Activated CD4-positive, alpha-beta memory T cell treated with anti-CD3 and anti-CD28 coated beads for 36 hours (primary cell): ENCODE measurements around the gene ZNF334. TPM values are rescaled to one million over a fixed set of nuclear protein-coding genes. Genes with fewer than 3 reads are reported as not detected.

ENCODE experiments used
- CTCF ChIA-PET: fragments of 350-600 bp; sonication (Branson Sonifier 250); formaldehyde crosslinking; loops from one replicate; lab custom pipeline; 2021; ENCODE audit warnings: antibody characterized with exemption, inconsistent platforms; lab: Charles Lee
- POLR2A ChIA-PET: fragments of 350-600 bp; sonication (Branson Sonifier 250); formaldehyde crosslinking; loops from one replicate; lab custom pipeline; 2021; ENCODE audit warnings: antibody characterized with exemption; lab: Charles Lee
- DNase-seq: peaks from one replicate; pipeline ENCODE4 v3.0.0-alpha.2; 2020
- H3K27ac Mint-ChIP-seq: one replicate; pipeline ENCODE4 v1.8.0; 2021; ENCODE audit warnings: mixed read lengths
- H3K27me3 Mint-ChIP-seq: one replicate; pipeline ENCODE4 v1.8.0; 2021; ENCODE audit warnings: mixed read lengths
- H3K36me3 Mint-ChIP-seq: one replicate; pipeline ENCODE4 v1.8.0; 2021; ENCODE audit warnings: mixed read lengths
- H3K4me1 Mint-ChIP-seq: one replicate; pipeline ENCODE4 v1.8.0; 2021; ENCODE audit warnings: low read depth, mixed read lengths
- H3K4me3 Mint-ChIP-seq: one replicate; pipeline ENCODE4 v1.8.0; 2021; ENCODE audit warnings: mild to moderate bottlenecking, mixed read lengths
- H3K9me3 Mint-ChIP-seq: one replicate; pipeline ENCODE4 v1.8.0; 2021; ENCODE audit warnings: mixed read lengths
- intact Hi-C: fragments of 100-400 bp; cut with micrococcal nuclease; formaldehyde crosslinking; loops from one replicate; pipeline ENCODE4 v1.15.1; 2023
- total RNA-seq, 2 experiments: library from RNA; stranded (reverse); gene quantifications; one replicate each; pipeline ENCODE4 v1.2.3, GENCODE V29; 2021

Gene ZNF334
- total RNA-seq, 2 experiments from 2014 or later: 1.1 to 2.2 TPM

- CTCF ChIA-PET: interaction anchor here (1.0 to 1.2 kb wide), 2 partner anchors 9 to 32 kb away, joined by 3 read pairs; no protein-coding TSS in a partner anchor
- intact Hi-C loops: loop anchor here (2.0 to 10.0 kb wide), 2 partner anchors 41 to 931 kb away; partner anchors contain the start of gene ZNF334
- DNase-seq: no peak
- Mint-ChIP-seq H3K27me3 (peaks cover 1% of the 10 kb centered on the region), H3K4me1 (peaks cover 46% of the 10 kb centered on the region), H3K4me3 (no peak overlapping the region), H3K36me3 (no peaks in the 10 kb centered on the region), H3K9me3 (no peaks in the 10 kb centered on the region), H3K27ac (no peak overlapping the region)
- POLR2A ChIA-PET: no interaction called here
Observed at GRCh38 chr20:46553926-46554325, 40.6 kb upstream of the ZNF334 start.

- Mint-ChIP-seq H3K4me1 (peaks cover 36% of the 10 kb centered on the region), H3K9me3 (no peaks in the 10 kb centered on the region), H3K36me3 (no peaks in the 10 kb centered on the region), H3K4me3 (peak overlapping the region; percentile 16), H3K27me3 (peaks cover 1% of the 10 kb centered on the region), H3K27ac (peak overlapping the region; percentile 84)
- ChIA-PET CTCF (interaction anchor here (0.6 to 2.6 kb wide), 6 partner anchors 10 to 949 kb away, joined by 3 to 12 read pairs (median 3); no protein-coding TSS in a partner anchor), POLR2A (interaction anchor here (1.0 kb wide), 1 partner anchor 8 kb away, joined by 10 read pairs; no protein-coding TSS in a partner anchor)
- intact Hi-C loops: loop anchor here (2.0 to 10.0 kb wide), 2 partner anchors 40 to 932 kb away; partner anchors contain the start of gene ZNF334
- peak; percentile 80 for DNase-seq
Observed at GRCh38 chr20:46552460-46553420, 39.4 kb upstream of the ZNF334 start.

- ChIA-PET POLR2A (no interaction called here), CTCF (interaction anchor here (0.6 to 2.6 kb wide), 5 partner anchors 11 to 950 kb away, joined by 3 to 12 read pairs (median 3); no protein-coding TSS in a partner anchor)
- DNase-seq: no peak
- intact Hi-C loops: loop anchor here (2.0 to 10.0 kb wide), 2 partner anchors 39 to 933 kb away; partner anchors contain the start of gene ZNF334
- no peak overlapping the region for H3K27ac Mint-ChIP-seq
- peaks cover 28% of the 10 kb centered on the region for H3K4me1 Mint-ChIP-seq
- H3K9me3 Mint-ChIP-seq: no peaks in the 10 kb centered on the region
- H3K36me3 Mint-ChIP-seq: no peaks in the 10 kb centered on the region
- H3K27me3 Mint-ChIP-seq: peaks cover 1% of the 10 kb centered on the region
- H3K4me3 Mint-ChIP-seq: no peak overlapping the region
Observed at GRCh38 chr20:46551522-46552381, 38.4 kb upstream of the ZNF334 start.

- H3K4me1 Mint-ChIP-seq: peaks cover 33% of the 10 kb centered on the region
- CTCF ChIA-PET: interaction anchor here (1.1 to 2.1 kb wide), 4 partner anchors 11 to 51 kb away, joined by 3 to 12 read pairs (median 4); no protein-coding TSS in a partner anchor
- POLR2A ChIA-PET: interaction anchor here (0.8 kb wide), 1 partner anchor 139 kb away, joined by 3 read pairs; the partner anchor contains the start of gene TP53RK
- no peak within 1 kb of the TSS for H3K27ac Mint-ChIP-seq
- intact Hi-C loops: loop anchor here (10.0 kb wide), 1 partner anchor 934 kb away; no protein-coding TSS in a partner anchor
- H3K36me3 Mint-ChIP-seq: no peaks in the 10 kb centered on the region
- H3K4me3 Mint-ChIP-seq: no peak within 1 kb of the TSS
- no peaks in the 10 kb centered on the region for H3K9me3 Mint-ChIP-seq
- DNase-seq: no peak
- peaks cover 1% of the 10 kb centered on the region for H3K27me3 Mint-ChIP-seq
Observed at GRCh38 chr20:46550461-46550860, 37.1 kb upstream of the ZNF334 start, which contains the start of gene OCSTAMP. TSS of gene OCSTAMP (minus strand) at chr20:46550654. CDS start at chr20:46550560, 94 bp downstream.

- ChIA-PET CTCF (interaction anchor here (0.7 to 2.1 kb wide), 5 partner anchors 9 to 53 kb away, joined by 3 to 12 read pairs (median 3); no protein-coding TSS in a partner anchor), POLR2A (no interaction called here)
- no peaks in the 10 kb centered on the region for H3K9me3 Mint-ChIP-seq
- H3K36me3 Mint-ChIP-seq: no peaks in the 10 kb centered on the region
- H3K27me3 Mint-ChIP-seq: peaks cover 1% of the 10 kb centered on the region
- peaks cover 35% of the 10 kb centered on the region for H3K4me1 Mint-ChIP-seq
- no peak overlapping the region for H3K4me3 Mint-ChIP-seq
- intact Hi-C loops: no loop called here
- H3K27ac Mint-ChIP-seq: no peak overlapping the region
- no peak for DNase-seq
Observed at GRCh38 chr20:46549188-46549972, 36.0 kb upstream of the ZNF334 start.

GRCh38 chr20:46548688-46549087 lies 35.3 kb upstream of the ZNF334 start:
- H3K4me3 Mint-ChIP-seq: no peak overlapping the region
- no peaks in the 10 kb centered on the region for H3K9me3 Mint-ChIP-seq
- no peak overlapping the region for H3K27ac Mint-ChIP-seq
- DNase-seq: no peak
- H3K4me1 Mint-ChIP-seq: peaks cover 32% of the 10 kb centered on the region
- intact Hi-C loops: no loop called here
- POLR2A ChIA-PET: no interaction called here
- CTCF ChIA-PET: interaction anchor here (2.1 kb wide), 1 partner anchor 13 kb away, joined by 12 read pairs; no protein-coding TSS in a partner anchor
- H3K27me3 Mint-ChIP-seq: no peaks in the 10 kb centered on the region
- no peaks in the 10 kb centered on the region for H3K36me3 Mint-ChIP-seq

- no peak for DNase-seq
- Mint-ChIP-seq H3K27me3 (no peaks in the 10 kb centered on the region), H3K36me3 (no peaks in the 10 kb centered on the region), H3K4me1 (peaks cover 26% of the 10 kb centered on the region), H3K27ac (no peak overlapping the region), H3K4me3 (no peak overlapping the region), H3K9me3 (no peaks in the 10 kb centered on the region)
- CTCF ChIA-PET: no interaction called here
- intact Hi-C loops: no loop called here
- POLR2A ChIA-PET: no interaction called here
Observed at GRCh38 chr20:46547995-46548394, 34.6 kb upstream of the ZNF334 start.

GRCh38 chr20:46546936-46547335 lies 33.6 kb upstream of the ZNF334 start:
- Mint-ChIP-seq H3K9me3 (no peaks in the 10 kb centered on the region), H3K36me3 (no peaks in the 10 kb centered on the region), H3K4me1 (peaks cover 16% of the 10 kb centered on the region), H3K27ac (no peak overlapping the region), H3K27me3 (peaks cover 1% of the 10 kb centered on the region), H3K4me3 (no peak overlapping the region)
- ChIA-PET CTCF (no interaction called here), POLR2A (no interaction called here)
- intact Hi-C loops: no loop called here
- no peak for DNase-seq

GRCh38 chr20:46546298-46546697 lies 32.9 kb upstream of the ZNF334 start:
- ChIA-PET POLR2A (interaction anchor here (1.8 kb wide), 1 partner anchor 13 kb away, joined by 5 read pairs; no protein-coding TSS in a partner anchor), CTCF (no interaction called here)
- no peaks in the 10 kb centered on the region for H3K36me3 Mint-ChIP-seq
- H3K27ac Mint-ChIP-seq: no peak overlapping the region
- H3K27me3 Mint-ChIP-seq: peaks cover 1% of the 10 kb centered on the region
- intact Hi-C loops: no loop called here
- no peaks in the 10 kb centered on the region for H3K9me3 Mint-ChIP-seq
- H3K4me1 Mint-ChIP-seq: peaks cover 15% of the 10 kb centered on the region
- DNase-seq: no peak
- no peak overlapping the region for H3K4me3 Mint-ChIP-seq

- Mint-ChIP-seq H3K4me1 (peaks cover 15% of the 10 kb centered on the region), H3K4me3 (no peak overlapping the region), H3K27me3 (peaks cover 4% of the 10 kb centered on the region), H3K36me3 (no peaks in the 10 kb centered on the region), H3K9me3 (no peaks in the 10 kb centered on the region), H3K27ac (no peak overlapping the region)
- CTCF ChIA-PET: interaction anchor here (2.0 to 2.3 kb wide), 2 partner anchors 16 to 135 kb away, joined by 24 read pairs; no protein-coding TSS in a partner anchor
- POLR2A ChIA-PET: interaction anchor here (1.8 kb wide), 1 partner anchor 14 kb away, joined by 5 read pairs; no protein-coding TSS in a partner anchor
- no peak for DNase-seq
- intact Hi-C loops: loop anchor here (1.0 to 2.0 kb wide), 4 partner anchors 13 to 143 kb away; partner anchors contain the start of genes TP53RK and ZNF334
Observed at GRCh38 chr20:46545827-46546138, 32.4 kb upstream of the ZNF334 start.
